Activated CD8-positive, alpha-beta memory T cell treated with anti-CD3 and anti-CD28 coated beads, Interleukin-2, amount 10 ng/mL, durations not matched to agents 7 days and 5 days (primary cell): ENCODE results near the gene HEPH. TPM values are rescaled to one million over a fixed set of nuclear protein-coding genes. Genes with fewer than 3 reads are reported as not detected.
"Not testable (repeated sequence)": the region's sequence is repeated elsewhere in the genome, so short reads cannot be mapped to it uniquely, and the experiment has no call there.

Experiments used
- ATAC-seq: fragments of 150-1000 bp; cut with Tn5 transposase; one replicate; pipeline ENCODE4 v1.10.0; 2021; ENCODE audit warnings: moderate library complexity
- CTCF ChIA-PET: fragments of 350-600 bp; sonication (Branson Sonifier 250); formaldehyde crosslinking; loops from one replicate; lab custom pipeline; 2021; ENCODE audit warnings: antibody characterized with exemption; lab: Charles Lee
- DNase-seq: peaks from one replicate; pipeline ENCODE4 v3.0.0-alpha.2; 2020
- H3K27ac Mint-ChIP-seq: one replicate; pipeline ENCODE4 v1.8.0; 2021; ENCODE audit warnings: mild to moderate bottlenecking, mixed read lengths
- H3K27me3 Mint-ChIP-seq: one replicate; pipeline ENCODE4 v1.8.0; 2021; ENCODE audit warnings: mixed read lengths
- H3K36me3 Mint-ChIP-seq: one replicate; pipeline ENCODE4 v1.8.0; 2021; ENCODE audit warnings: mild to moderate bottlenecking, mixed read lengths
- H3K4me1 Mint-ChIP-seq: one replicate; pipeline ENCODE4 v1.8.0; 2021; ENCODE audit warnings: mixed read lengths
- H3K4me3 Mint-ChIP-seq: one replicate; pipeline ENCODE4 v1.8.0; 2021; ENCODE audit warnings: mild to moderate bottlenecking, moderate library complexity, mixed read lengths
- H3K9me3 Mint-ChIP-seq: one replicate; pipeline ENCODE4 v1.8.0; 2022; ENCODE audit warnings: low read depth, mixed read lengths
- total RNA-seq, 2 experiments: library from RNA; stranded (reverse); gene quantifications; one replicate each; pipeline ENCODE4 v1.2.3, GENCODE V29; 2021

HEPH gene
- not detected for total RNA-seq

GRCh38 chrX:66163849-66164411 is at the start of gene HEPH:
HEPH (plus strand) TSS chrX:66164247; CDS start chrX:66170571, 6,324 bp downstream.
- DNase-seq (no peak), ATAC-seq (no peak)
- H3K36me3 Mint-ChIP-seq = no peaks in the 10 kb centered on the region
- H3K27me3 Mint-ChIP-seq = no peaks in the 10 kb centered on the region
- H3K4me3 Mint-ChIP-seq = no peak within 1 kb of the TSS
- H3K4me1 Mint-ChIP-seq = no peaks in the 10 kb centered on the region
- CTCF ChIA-PET = no interaction called here
- H3K27ac Mint-ChIP-seq = no peak within 1 kb of the TSS
- no peaks in the 10 kb centered on the region for H3K9me3 Mint-ChIP-seq

GRCh38 chrX:66118722-66119121 is 45.3 kb upstream of the HEPH start:
- H3K9me3 Mint-ChIP-seq, H3K27me3 Mint-ChIP-seq, H3K27ac Mint-ChIP-seq, ATAC-seq, DNase-seq, CTCF ChIA-PET, H3K4me1 Mint-ChIP-seq, H3K4me3 Mint-ChIP-seq, H3K36me3 Mint-ChIP-seq: not testable (repeated sequence)

GRCh38 chrX:66121354-66121753 is 42.7 kb upstream of the HEPH start:
- H3K9me3 Mint-ChIP-seq = peaks cover 11% of the 10 kb centered on the region
- ATAC-seq, H3K36me3 Mint-ChIP-seq, H3K4me1 Mint-ChIP-seq, H3K4me3 Mint-ChIP-seq, DNase-seq, H3K27ac Mint-ChIP-seq, H3K27me3 Mint-ChIP-seq, CTCF ChIA-PET: not testable (repeated sequence)

GRCh38 chrX:66126662-66127061 is 37.4 kb upstream of the HEPH start:
- Mint-ChIP-seq H3K27me3 (no peaks in the 10 kb centered on the region), H3K36me3 (no peaks in the 10 kb centered on the region), H3K27ac (no peak overlapping the region), H3K9me3 (peaks cover 11% of the 10 kb centered on the region), H3K4me1 (no peaks in the 10 kb centered on the region), H3K4me3 (no peak overlapping the region)
- DNase-seq (no peak), ATAC-seq (no peak)
- CTCF ChIA-PET = no interaction called here

GRCh38 chrX:66130469-66130868 is 33.6 kb upstream of the HEPH start:
- Mint-ChIP-seq H3K27ac (no peak overlapping the region), H3K9me3 (peaks cover 4% of the 10 kb centered on the region), H3K36me3 (no peaks in the 10 kb centered on the region), H3K4me1 (no peaks in the 10 kb centered on the region), H3K27me3 (no peaks in the 10 kb centered on the region), H3K4me3 (no peak overlapping the region)
- ATAC-seq (no peak), DNase-seq (no peak)
- CTCF ChIA-PET = no interaction called here

GRCh38 chrX:66135284-66135683 is 28.8 kb upstream of the HEPH start:
- H3K36me3 Mint-ChIP-seq, H3K9me3 Mint-ChIP-seq, H3K27ac Mint-ChIP-seq, CTCF ChIA-PET, DNase-seq, H3K4me3 Mint-ChIP-seq, H3K27me3 Mint-ChIP-seq, H3K4me1 Mint-ChIP-seq, ATAC-seq: not testable (repeated sequence)

GRCh38 chrX:66142351-66142750 is 21.7 kb upstream of the HEPH start:
- Mint-ChIP-seq H3K36me3 (peaks cover 2% of the 10 kb centered on the region), H3K27me3 (no peaks in the 10 kb centered on the region), H3K9me3 (no peaks in the 10 kb centered on the region), H3K4me1 (peaks cover 7% of the 10 kb centered on the region), H3K4me3 (no peak overlapping the region), H3K27ac (no peak overlapping the region)
- ATAC-seq = no peak
- CTCF ChIA-PET = no interaction called here
- DNase-seq = peak; percentile 41

GRCh38 chrX:66144258-66144657 is 19.8 kb upstream of the HEPH start:
- CTCF ChIA-PET = no interaction called here
- no peak for ATAC-seq
- peaks cover 3% of the 10 kb centered on the region for H3K27me3 Mint-ChIP-seq

GRCh38 chrX:66149519-66149918 is 14.5 kb upstream of the HEPH start:
- H3K36me3 Mint-ChIP-seq = no peaks in the 10 kb centered on the region
- DNase-seq (no peak), ATAC-seq (no peak)
- H3K27me3 Mint-ChIP-seq = peaks cover 3% of the 10 kb centered on the region
- no peak overlapping the region for H3K27ac Mint-ChIP-seq
- no peaks in the 10 kb centered on the region for H3K4me1 Mint-ChIP-seq
- H3K4me3 Mint-ChIP-seq = no peak overlapping the region
- H3K9me3 Mint-ChIP-seq = no peaks in the 10 kb centered on the region
- CTCF ChIA-PET = no interaction called here

More at GRCh38 chrX:66144258-66144657, 19.8 kb upstream of the HEPH start:
- H3K27ac Mint-ChIP-seq = no peak overlapping the region
- peaks cover 7% of the 10 kb centered on the region for H3K4me1 Mint-ChIP-seq
- no peaks in the 10 kb centered on the region for H3K9me3 Mint-ChIP-seq
- peaks cover 2% of the 10 kb centered on the region for H3K36me3 Mint-ChIP-seq
- no peak for DNase-seq
- no peak overlapping the region for H3K4me3 Mint-ChIP-seq

- no peak overlapping the region for H3K4me3 Mint-ChIP-seq
- peaks cover 3% of the 10 kb centered on the region for H3K27me3 Mint-ChIP-seq
- no peaks in the 10 kb centered on the region for H3K36me3 Mint-ChIP-seq
- H3K27ac Mint-ChIP-seq = no peak overlapping the region
- DNase-seq (no peak), ATAC-seq (no peak)
- H3K4me1 Mint-ChIP-seq = no peaks in the 10 kb centered on the region
- no peaks in the 10 kb centered on the region for H3K9me3 Mint-ChIP-seq
- CTCF ChIA-PET = no interaction called here
Measured at GRCh38 chrX:66150163-66150562, 13.9 kb upstream of the HEPH start.

- H3K27me3 Mint-ChIP-seq = no peaks in the 10 kb centered on the region
- DNase-seq = no peak
Measured at GRCh38 chrX:66162331-66162822, 1.7 kb upstream of the HEPH start.

GRCh38 chrX:66163447-66163846 is 600 bp upstream of the HEPH start:
- Mint-ChIP-seq H3K27me3 (no peaks in the 10 kb centered on the region), H3K4me1 (no peaks in the 10 kb centered on the region), H3K9me3 (no peaks in the 10 kb centered on the region), H3K4me3 (no peak overlapping the region), H3K27ac (no peak overlapping the region), H3K36me3 (no peaks in the 10 kb centered on the region)
- CTCF ChIA-PET = no interaction called here
- DNase-seq = no peak
- no peak for ATAC-seq

More at GRCh38 chrX:66162331-66162822, 1.7 kb upstream of the HEPH start:
- no peaks in the 10 kb centered on the region for H3K4me1 Mint-ChIP-seq
- H3K27ac Mint-ChIP-seq = no peak overlapping the region
- no peaks in the 10 kb centered on the region for H3K36me3 Mint-ChIP-seq
- no peaks in the 10 kb centered on the region for H3K9me3 Mint-ChIP-seq
- CTCF ChIA-PET = no interaction called here
- no peak for ATAC-seq
- H3K4me3 Mint-ChIP-seq = no peak overlapping the region

GRCh38 chrX:66164470-66164869 is 423 bp downstream of the HEPH start:
- Mint-ChIP-seq H3K4me1 (no peaks in the 10 kb centered on the region), H3K4me3 (no peak overlapping the region), H3K27me3 (no peaks in the 10 kb centered on the region), H3K36me3 (no peaks in the 10 kb centered on the region), H3K27ac (no peak overlapping the region), H3K9me3 (no peaks in the 10 kb centered on the region)
- DNase-seq = no peak
- CTCF ChIA-PET = no interaction called here
- ATAC-seq = no peak

GRCh38 chrX:66164931-66165330 is 884 bp downstream of the HEPH start:
- CTCF ChIA-PET = no interaction called here
- ATAC-seq = no peak

More at GRCh38 chrX:66164931-66165330, 884 bp downstream of the HEPH start:
- H3K36me3 Mint-ChIP-seq = no peaks in the 10 kb centered on the region
- no peaks in the 10 kb centered on the region for H3K27me3 Mint-ChIP-seq
- no peak overlapping the region for H3K4me3 Mint-ChIP-seq
- no peaks in the 10 kb centered on the region for H3K9me3 Mint-ChIP-seq
- H3K27ac Mint-ChIP-seq = no peak overlapping the region
- DNase-seq = no peak
- H3K4me1 Mint-ChIP-seq = no peaks in the 10 kb centered on the region
